DOHH2 (cell line): ENCODE measurements around the gene TBX4.

ENCODE experiments used
- EZH2phosphoT487 ChIP-seq: fragments of 200-600 bp; sonication (generic); IDR thresholded peaks from 2 replicates; pipeline ENCODE4 v1.6.1; 2017; ENCODE audit warnings: borderline replicate concordance, mild to moderate bottlenecking, antibody characterized with exemption, low read length, moderate library complexity, mixed read lengths
- TF ChIP-seq, protein P1 (sequence below): fragments of 200-600 bp; sonication (generic); IDR thresholded peaks from one replicate; pipeline ENCODE4 v1.5.1; 2014; ENCODE audit warnings: antibody characterized with exemption, mild to moderate bottlenecking, low read depth, low read length; ENCODE audit not compliant: poor library complexity, severe bottlenecking

DNA sequence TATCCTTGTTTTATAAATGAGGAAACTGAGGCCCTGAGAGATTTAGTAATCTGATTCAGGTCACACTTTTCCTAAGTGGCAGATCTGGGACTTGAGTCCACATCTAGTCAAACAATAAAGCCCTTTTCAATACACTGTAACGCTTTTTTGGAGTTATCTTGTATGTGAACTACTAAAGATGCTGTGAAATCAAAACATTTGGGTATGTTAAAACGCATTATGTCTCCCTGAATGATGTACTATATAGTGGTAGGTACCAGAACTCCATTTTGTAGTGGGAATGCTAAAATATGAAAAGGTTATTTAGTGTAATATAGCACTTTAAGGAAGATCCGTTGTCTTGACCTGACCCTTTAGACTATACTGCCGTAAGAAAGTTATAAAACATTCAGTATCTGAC, 81.6 kb downstream of the TBX4 start:
- TF ChIP-seq, protein P1, sequence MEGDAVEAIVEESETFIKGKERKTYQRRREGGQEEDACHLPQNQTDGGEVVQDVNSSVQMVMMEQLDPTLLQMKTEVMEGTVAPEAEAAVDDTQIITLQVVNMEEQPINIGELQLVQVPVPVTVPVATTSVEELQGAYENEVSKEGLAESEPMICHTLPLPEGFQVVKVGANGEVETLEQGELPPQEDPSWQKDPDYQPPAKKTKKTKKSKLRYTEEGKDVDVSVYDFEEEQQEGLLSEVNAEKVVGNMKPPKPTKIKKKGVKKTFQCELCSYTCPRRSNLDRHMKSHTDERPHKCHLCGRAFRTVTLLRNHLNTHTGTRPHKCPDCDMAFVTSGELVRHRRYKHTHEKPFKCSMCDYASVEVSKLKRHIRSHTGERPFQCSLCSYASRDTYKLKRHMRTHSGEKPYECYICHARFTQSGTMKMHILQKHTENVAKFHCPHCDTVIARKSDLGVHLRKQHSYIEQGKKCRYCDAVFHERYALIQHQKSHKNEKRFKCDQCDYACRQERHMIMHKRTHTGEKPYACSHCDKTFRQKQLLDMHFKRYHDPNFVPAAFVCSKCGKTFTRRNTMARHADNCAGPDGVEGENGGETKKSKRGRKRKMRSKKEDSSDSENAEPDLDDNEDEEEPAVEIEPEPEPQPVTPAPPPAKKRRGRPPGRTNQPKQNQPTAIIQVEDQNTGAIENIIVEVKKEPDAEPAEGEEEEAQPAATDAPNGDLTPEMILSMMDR = no peak
- TF ChIP-seq EZH2phosphoT487 = no peak
